ENCODE data around the gene E2F6. TPM values are rescaled to one million over a fixed set of nuclear protein-coding genes. Genes with fewer than 3 reads are reported as not detected.

The E2F6 gene
- total RNA-seq, result 13.7 and 13.9 TPM in 2 replicates

- peak; percentile 65 for DNase-seq (ENCODE audit: extremely low read depth, low read depth, low spot score)
Observed at GRCh38 chr2:11465485-11466306, at the start of gene E2F6. E2F6 (minus strand) TSS chr2:11466161; CDS start chr2:11465879, 282 bp downstream.

- DNase-seq (ENCODE audit: extremely low read depth, low read depth, low spot score), result no peak
Observed at GRCh38 chr2:11515490-11515981, 49.6 kb upstream of the E2F6 start.

- DNase-seq (ENCODE audit: extremely low read depth, low read depth, low spot score), result no peak
Observed at GRCh38 chr2:11514904-11515303, 48.9 kb upstream of the E2F6 start.

GRCh38 chr2:11514081-11514730 is 48.2 kb upstream of the E2F6 start:
- no peak for DNase-seq (ENCODE audit: extremely low read depth, low read depth, low spot score)

GRCh38 chr2:11513319-11513718 is 47.4 kb upstream of the E2F6 start:
- DNase-seq (ENCODE audit: extremely low read depth, low read depth, low spot score), result no peak

DNA sequence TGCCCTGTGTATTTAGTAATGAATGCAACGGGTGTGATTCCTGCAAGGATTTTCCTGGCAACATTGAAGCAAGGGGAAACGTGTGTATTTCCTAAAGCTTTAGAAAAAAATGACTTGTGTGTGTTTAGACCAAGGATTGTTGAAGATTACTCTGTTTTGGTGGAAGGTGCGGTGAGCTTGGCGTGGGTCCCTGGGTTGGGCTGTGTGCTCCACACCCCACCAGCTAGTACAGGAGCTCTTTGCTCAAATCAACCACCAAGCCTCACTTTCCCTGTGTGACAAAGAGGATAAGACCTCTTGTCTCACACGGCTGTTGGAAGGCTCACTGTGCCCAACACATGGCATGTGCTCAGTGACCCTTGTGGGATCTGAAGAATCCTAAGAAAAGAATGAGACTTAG is 46.5 kb upstream of the E2F6 start:
- DNase-seq (ENCODE audit: extremely low read depth, low read depth, low spot score), result no peak

GRCh38 chr2:11509657-11510360 is 43.8 kb upstream of the E2F6 start:
- DNase-seq (ENCODE audit: extremely low read depth, low read depth, low spot score), result no peak

- no peak for DNase-seq (ENCODE audit: extremely low read depth, low read depth, low spot score)
Observed at GRCh38 chr2:11508279-11508678, 42.3 kb upstream of the E2F6 start.

- DNase-seq (ENCODE audit: extremely low read depth, low read depth, low spot score), result no peak
Observed at GRCh38 chr2:11507517-11507916, 41.6 kb upstream of the E2F6 start.

GRCh38 chr2:11506611-11506969 is 40.6 kb upstream of the E2F6 start:
- DNase-seq (ENCODE audit: extremely low read depth, low read depth, low spot score), result no peak

DNA sequence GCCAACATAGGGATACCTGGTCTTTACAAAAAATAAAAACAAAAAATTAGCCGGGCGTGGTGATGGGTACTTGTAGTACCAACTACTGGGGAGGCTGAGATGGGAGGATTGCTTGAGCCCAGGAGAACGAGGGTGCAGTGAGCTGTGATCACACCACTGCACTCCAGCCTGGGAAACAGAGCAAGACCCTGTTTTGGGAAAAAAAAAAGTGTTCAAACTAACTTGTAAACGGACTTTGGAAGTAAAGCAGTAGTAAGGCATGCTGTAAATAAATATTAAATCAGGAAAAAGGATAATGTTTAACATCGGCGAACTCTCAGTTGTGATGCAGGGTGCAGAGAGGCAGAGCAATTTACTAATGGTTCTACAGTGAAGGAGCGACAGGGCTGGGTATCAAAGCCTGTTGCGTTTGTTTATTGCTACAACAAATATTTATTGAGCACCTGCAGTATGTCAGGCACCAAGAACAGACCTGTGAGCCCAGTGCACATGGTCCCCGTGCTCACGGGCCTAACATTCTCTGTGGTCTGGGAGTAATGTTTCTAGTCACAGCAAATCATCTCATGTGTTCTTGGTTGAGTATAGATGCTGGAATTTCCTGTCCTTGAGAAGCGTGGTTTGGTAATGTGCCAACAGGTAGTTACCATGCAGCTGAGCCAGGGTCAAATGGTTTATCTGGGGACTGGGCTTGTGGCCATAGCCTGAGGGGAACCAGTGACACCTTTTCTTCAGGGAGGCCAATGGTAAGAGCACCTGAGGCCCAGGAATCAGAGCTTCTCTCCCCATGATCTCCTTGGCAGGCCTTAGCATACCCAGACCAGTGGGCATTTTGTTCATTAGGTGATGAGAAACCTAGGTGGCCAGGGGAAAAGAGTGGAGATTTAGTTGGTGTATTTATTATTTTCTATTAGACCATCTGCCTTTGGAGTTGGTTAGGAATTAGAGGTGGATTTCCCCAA is 40.0 kb upstream of the E2F6 start:
- DNase-seq (ENCODE audit: extremely low read depth, low read depth, low spot score), result no peak

DNA sequence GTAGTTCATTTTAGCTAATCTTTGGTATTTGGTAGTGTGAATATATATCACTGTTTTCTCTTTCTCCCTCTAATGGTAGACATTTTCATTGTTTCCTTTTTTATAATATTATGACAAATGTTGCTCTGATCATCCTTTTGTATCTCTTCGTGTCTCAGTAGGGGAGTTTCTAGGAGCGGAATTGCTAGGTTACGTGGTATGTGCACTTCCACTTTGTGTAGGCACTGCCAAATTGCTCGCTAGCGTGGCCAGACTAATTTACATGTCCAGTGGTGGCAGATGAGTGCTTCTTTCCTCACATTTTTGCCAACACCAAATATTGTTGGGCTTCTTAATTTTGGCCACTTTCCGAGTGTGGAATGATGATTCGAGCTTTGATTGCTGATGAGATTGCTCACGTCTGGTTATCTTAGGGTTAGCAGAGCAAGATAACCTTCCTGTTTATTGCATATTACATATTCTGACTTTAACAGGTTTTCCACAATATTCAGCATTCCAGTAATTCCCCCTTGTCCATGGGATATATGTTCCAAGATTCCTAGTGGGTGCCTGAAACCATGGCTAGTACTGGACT is 37.5 kb upstream of the E2F6 start:
- no peak for DNase-seq (ENCODE audit: extremely low read depth, low read depth, low spot score)

- no peak for DNase-seq (ENCODE audit: extremely low read depth, low read depth, low spot score)
Observed at GRCh38 chr2:11502740-11503292, 36.9 kb upstream of the E2F6 start.

DNA sequence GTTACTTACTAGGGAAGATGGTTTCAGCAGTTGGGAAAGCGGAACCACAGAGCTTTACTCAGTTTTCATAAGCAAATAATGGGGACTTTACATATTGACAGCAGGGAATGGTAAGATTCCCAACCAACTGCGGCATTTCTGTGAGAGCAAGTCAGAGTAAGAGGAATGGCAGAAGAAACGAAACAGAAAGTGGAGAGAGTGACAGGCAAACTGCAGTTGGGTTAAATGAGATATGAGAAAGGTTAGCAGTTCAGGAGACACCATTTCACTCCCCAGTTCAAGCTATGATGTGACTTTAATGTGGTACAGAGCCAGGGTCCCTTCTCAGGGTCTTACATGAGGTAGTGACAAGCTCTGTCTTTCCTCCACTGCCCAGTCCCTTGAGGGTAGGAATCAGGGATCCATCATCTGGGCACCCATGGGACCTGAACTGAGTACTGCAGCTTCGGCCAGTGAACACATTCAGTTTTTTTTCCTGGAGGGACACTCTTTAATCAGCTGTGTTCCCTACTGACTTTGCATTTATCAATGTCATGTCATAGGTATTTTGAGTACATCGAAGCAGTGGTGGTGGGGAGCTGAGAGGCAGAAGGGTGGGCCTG is 34.8 kb upstream of the E2F6 start:
- no peak for DNase-seq (ENCODE audit: extremely low read depth, low read depth, low spot score)

DNA sequence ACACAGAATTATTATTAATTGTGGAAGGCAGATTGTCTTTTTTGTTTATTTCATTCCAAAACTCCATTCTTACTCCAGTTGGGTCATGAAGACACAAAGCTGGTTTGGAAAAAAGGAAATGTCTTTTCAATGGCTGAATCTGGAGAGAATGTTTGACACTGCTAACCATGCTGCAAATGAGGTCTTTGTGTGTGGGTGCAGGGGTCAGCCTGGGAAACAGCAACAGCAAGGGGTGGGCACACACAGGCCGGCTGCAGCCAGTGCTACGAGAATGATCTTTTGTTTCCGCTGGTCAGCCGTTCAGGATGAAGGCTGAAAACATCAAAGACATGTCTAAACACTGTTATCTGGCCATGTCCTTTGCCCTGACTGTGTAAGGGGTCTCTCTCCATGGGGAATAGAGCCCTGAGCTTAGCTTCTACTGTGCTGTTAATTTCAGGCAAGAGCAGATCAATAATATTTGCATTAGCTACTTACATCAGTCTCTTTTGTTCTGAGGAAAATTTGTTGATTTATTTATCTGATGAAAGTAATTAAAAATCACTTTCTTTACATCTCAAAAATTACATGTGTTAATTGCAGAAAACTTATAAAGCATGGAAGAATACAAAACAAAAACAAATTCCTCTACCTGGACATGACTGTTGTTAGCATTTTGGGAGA is 33.3 kb upstream of the E2F6 start:
- DNase-seq (ENCODE audit: extremely low read depth, low read depth, low spot score), result no peak

DNA sequence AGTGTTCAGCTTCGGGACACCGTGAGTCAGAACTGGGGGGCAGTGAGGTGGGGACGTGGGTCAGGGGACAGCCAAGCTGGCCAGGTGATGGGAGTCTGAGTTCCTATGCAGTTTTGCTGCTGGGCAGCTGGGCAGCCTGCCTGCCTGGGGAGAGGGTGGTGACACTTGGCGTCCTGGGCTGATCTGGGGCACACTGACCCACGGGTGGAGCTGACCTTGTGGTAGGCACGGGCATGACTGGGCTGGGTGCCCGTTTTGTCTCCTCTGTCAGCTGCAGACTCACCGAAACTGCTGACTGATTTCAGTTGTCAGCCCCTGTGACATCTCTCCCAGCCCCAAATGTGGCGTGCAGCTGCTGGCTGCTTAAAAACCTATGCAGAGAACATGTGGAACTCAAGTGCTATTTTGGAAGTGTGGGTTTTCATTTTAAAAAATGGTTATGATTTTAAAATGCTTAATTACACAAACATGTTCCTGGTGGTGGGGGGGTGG is 32.6 kb upstream of the E2F6 start:
- DNase-seq (ENCODE audit: extremely low read depth, low read depth, low spot score), result no peak

GRCh38 chr2:11495844-11496681 is 30.1 kb upstream of the E2F6 start:
- no peak for DNase-seq (ENCODE audit: extremely low read depth, low read depth, low spot score)

GRCh38 chr2:11494310-11494709 is 28.3 kb upstream of the E2F6 start:
- DNase-seq (ENCODE audit: extremely low read depth, low read depth, low spot score), result no peak

Data from glomerular endothelial cell (primary cell).